Upper lobe of right lung (tissue), 1 donor: ENCODE results near the gene FGF6. TPM values are rescaled to one million over a fixed set of nuclear protein-coding genes. Genes with fewer than 3 reads are reported as not detected.
A peak's percentile ranks its signal among the peaks of the same experiment; 100 is the strongest.
"Not testable (repeated sequence)": the region's sequence is repeated elsewhere in the genome, so short reads cannot be mapped to it uniquely, and the experiment has no call there.

Experiments
- ATAC-seq: fragments of 200-7000 bp; cut with Tn5 transposase; one replicate; pipeline ENCODE4 v1.9.1; 2020; ENCODE audit warnings: mild to moderate bottlenecking, moderate library complexity
- DNase-seq: peaks from one replicate; pipeline ENCODE4 v3.0.0-alpha.2; 2020
- H3K27ac ChIP-seq: fragments of 200-600 bp; one replicate; pipeline ENCODE4 v1.8.0; 2022
- H3K27me3 ChIP-seq: fragments of 200-600 bp; one replicate; pipeline ENCODE4 v1.8.0; 2022; ENCODE audit warnings: mild to moderate bottlenecking
- H3K36me3 ChIP-seq: fragments of 200-600 bp; one replicate; pipeline ENCODE4 v1.8.0; 2022
- H3K4me1 ChIP-seq: fragments of 200-600 bp; one replicate; pipeline ENCODE4 v1.8.0; 2022
- H3K4me3 ChIP-seq: fragments of 200-600 bp; one replicate; pipeline ENCODE4 v1.8.0; 2022; ENCODE audit warnings: mild to moderate bottlenecking
- H3K9me3 ChIP-seq: fragments of 200-600 bp; one replicate; pipeline ENCODE4 v1.8.0; 2022
- CTCF ChIP-seq: fragments of 200-600 bp; IDR thresholded peaks from one replicate; pipeline ENCODE4 v1.8.0; 2022; ENCODE audit warnings: antibody characterized with exemption
- intact Hi-C: fragments of 100-400 bp; cut with DNase I; formaldehyde crosslinking; loops from one replicate; pipeline ENCODE4 v1.11.0; 2022
- total RNA-seq: library from RNA; stranded (reverse); fragmentation: NEBNext Ultra II Directional; extraction: Animal tissue kit (Norgen Biotek cat#: 25700); gene quantifications from one replicate; pipeline ENCODE4 v1.2.1, GENCODE V29; 2021
- donor health status: DM: no; HTN: yes; CAD: no; lungs with severe emphysema.

FGF6 gene
- total RNA-seq, 1 donor from 2014 or later = not detected

- Histone ChIP-seq H3K9me3 (no peaks in the 10 kb centered on the region), H3K4me1 (no peaks in the 10 kb centered on the region), H3K4me3 (no peak overlapping the region), H3K36me3 (no peaks in the 10 kb centered on the region), H3K27me3 (no peaks in the 10 kb centered on the region), H3K27ac (no peak overlapping the region)
- DNase-seq (no peak), ATAC-seq (peak; percentile 26)
- no peak for TF ChIP-seq CTCF
- intact Hi-C loops = no loop called here
Observed at GRCh38 chr12:4471256-4471655, 25.6 kb upstream of the FGF6 start.

- DNase-seq (no peak), ATAC-seq (no peak)
- no peaks in the 10 kb centered on the region for H3K9me3 ChIP-seq
- H3K4me3 ChIP-seq = no peak overlapping the region
- intact Hi-C loops = no loop called here
- H3K27ac ChIP-seq = no peak overlapping the region
- TF ChIP-seq CTCF = no peak
- H3K36me3 ChIP-seq = no peaks in the 10 kb centered on the region
- H3K4me1 ChIP-seq = no peaks in the 10 kb centered on the region
- no peaks in the 10 kb centered on the region for H3K27me3 ChIP-seq
Observed at GRCh38 chr12:4468994-4469393, 23.4 kb upstream of the FGF6 start.

GRCh38 chr12:4460761-4461160 is 15.1 kb upstream of the FGF6 start:
- Histone ChIP-seq H3K4me3 (no peak overlapping the region), H3K4me1 (no peaks in the 10 kb centered on the region), H3K36me3 (no peaks in the 10 kb centered on the region), H3K27me3 (no peaks in the 10 kb centered on the region), H3K9me3 (no peaks in the 10 kb centered on the region), H3K27ac (no peak overlapping the region)
- TF ChIP-seq CTCF = no peak
- no peak for ATAC-seq
- intact Hi-C loops = no loop called here
- no peak for DNase-seq

GRCh38 chr12:4455849-4456248 is 10.2 kb upstream of the FGF6 start:
- H3K27me3 ChIP-seq, intact Hi-C loops, ATAC-seq, H3K36me3 ChIP-seq, DNase-seq, H3K4me3 ChIP-seq, H3K27ac ChIP-seq, H3K9me3 ChIP-seq, H3K4me1 ChIP-seq: not testable (repeated sequence)

GRCh38 chr12:4454315-4454860 is 8.8 kb upstream of the FGF6 start:
- Histone ChIP-seq H3K4me1 (no peaks in the 10 kb centered on the region), H3K36me3 (no peaks in the 10 kb centered on the region), H3K27ac (no peak overlapping the region), H3K27me3 (peaks cover under 1% of the 10 kb centered on the region), H3K4me3 (no peak overlapping the region), H3K9me3 (no peaks in the 10 kb centered on the region)
- DNase-seq (no peak), ATAC-seq (no peak)
- intact Hi-C loops = no loop called here
- no peak for TF ChIP-seq CTCF

- Histone ChIP-seq H3K9me3 (no peaks in the 10 kb centered on the region), H3K27me3 (peaks cover 3% of the 10 kb centered on the region), H3K4me1 (no peaks in the 10 kb centered on the region), H3K36me3 (no peaks in the 10 kb centered on the region), H3K4me3 (no peak overlapping the region), H3K27ac (no peak overlapping the region)
- ATAC-seq (no peak), DNase-seq (no peak)
- intact Hi-C loops = no loop called here
- TF ChIP-seq CTCF = no peak
Observed at GRCh38 chr12:4451694-4452093, 6.1 kb upstream of the FGF6 start.
